ENCODE measurements around the gene MXD3. TPM values are rescaled to one million over a fixed set of nuclear protein-coding genes. Genes with fewer than 3 reads are reported as not detected.
"Not testable (repeated sequence)": the region's sequence is repeated elsewhere in the genome, so short reads cannot be mapped to it uniquely, and the experiment has no call there.

The MXD3 gene
- total RNA-seq, 2 donors from 2014 or later, result 5.4 to 6.1 TPM

DNA sequence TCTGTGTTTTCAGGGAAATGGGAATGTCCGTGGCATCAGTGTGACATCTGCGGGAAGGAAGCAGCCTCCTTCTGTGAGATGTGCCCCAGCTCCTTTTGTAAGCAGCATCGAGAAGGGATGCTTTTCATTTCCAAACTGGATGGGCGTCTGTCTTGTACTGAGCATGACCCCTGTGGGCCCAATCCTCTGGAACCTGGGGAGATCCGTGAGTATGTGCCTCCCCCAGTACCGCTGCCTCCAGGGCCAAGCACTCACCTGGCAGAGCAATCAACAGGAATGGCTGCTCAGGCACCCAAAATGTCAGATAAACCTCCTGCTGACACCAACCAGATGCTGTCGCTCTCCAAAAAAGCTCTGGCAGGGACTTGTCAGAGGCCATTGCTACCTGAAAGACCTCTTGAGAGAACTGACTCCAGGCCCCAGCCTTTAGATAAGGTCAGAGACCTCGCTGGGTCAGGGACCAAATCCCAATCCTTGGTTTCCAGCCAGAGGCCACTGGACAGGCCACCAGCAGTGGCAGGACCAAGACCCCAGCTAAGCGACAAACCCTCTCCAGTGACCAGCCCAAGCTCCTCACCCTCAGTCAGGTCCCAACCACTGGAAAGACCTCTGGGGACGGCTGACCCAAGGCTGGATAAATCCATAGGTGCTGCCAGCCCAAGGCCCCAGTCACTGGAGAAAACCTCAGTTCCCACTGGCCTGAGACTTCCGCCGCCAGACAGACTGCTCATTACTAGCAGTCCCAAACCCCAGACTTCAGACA, 17.7 kb downstream of the MXD3 start:
- peak; percentile 69 for DNase-seq (ENCODE audit: low spot score)
- intact Hi-C loops (cut with DNase I), result no loop called here

DNA sequence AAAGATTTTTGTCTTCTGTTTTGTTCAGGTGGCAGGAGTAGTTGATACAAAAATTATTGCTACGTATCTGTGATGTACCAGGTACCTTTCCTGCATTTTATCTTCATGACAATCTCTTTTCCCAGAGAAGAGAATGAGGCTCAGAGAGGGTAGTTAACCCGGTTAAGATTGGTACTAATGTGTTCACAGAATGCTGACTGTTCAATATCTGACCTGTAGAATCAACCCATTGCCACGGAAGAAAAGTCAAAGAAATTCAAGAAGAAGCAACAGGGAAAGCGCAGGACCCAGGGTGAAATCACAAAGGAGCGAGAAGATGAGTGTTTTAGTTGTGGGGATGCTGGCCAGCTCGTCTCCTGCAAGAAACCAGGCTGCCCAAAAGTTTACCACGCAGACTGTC, 20.0 kb downstream of the MXD3 start:
- DNase-seq (ENCODE audit: low spot score), result no peak
- intact Hi-C loops (cut with DNase I), result no loop called here

DNA sequence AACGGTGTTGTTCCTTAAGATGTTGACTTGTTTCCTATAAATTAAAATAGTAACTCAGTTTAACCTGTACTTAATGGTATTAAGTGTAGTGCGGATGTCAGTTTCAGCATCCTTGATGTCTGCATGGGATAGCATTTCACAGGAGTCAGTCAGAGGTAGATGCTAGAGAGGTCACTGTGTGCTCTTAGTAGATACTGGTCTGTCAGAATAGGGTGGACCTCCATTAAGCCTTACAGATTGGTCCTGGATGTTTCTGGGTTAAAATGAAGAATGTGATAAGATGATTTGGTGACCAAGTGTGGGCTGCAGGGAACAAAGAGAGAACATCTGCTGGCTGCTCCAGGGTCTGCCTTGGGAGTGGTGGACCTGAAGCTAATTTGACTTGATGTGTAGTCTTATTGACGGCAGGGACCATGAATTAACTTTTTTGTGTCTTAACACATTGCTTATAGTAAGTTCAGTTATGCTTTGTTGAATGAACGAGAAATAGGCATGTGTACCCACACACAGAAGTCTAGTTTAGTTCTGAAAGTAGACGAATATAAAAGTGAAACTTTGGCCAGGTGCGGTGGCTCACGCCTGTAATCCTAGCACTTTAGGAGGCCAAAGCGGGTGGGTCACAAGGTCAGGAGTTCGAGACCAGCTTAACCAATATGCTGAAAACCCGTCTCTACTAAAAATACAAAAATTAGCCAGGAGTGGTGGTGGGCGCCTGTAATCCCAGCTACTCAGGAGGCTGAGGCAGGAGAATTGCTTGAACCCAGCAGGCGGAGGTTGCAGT, 20.7 kb downstream of the MXD3 start:
- no peak for DNase-seq (ENCODE audit: low spot score)
- intact Hi-C loops (cut with DNase I), result no loop called here

DNA sequence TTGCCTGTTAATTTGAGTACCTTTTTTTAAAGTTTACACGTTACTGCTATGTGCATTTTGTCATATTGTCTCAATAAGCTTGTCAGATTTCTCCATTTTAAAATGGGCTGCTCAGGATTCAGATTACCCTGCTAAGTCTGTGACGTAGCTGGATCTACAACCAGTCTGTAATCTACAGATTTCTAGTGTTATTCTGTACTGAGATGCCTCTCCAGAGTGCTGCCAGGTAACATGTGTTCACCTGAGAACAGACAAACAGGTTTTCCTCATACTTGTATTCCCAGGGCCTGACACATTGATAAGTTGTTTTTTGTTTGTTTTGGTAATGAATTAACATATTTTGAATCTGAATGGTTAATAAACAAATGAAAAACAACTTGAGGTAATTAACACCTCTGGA, 23.5 kb downstream of the MXD3 start:
- intact Hi-C loops (cut with DNase I), result no loop called here
- DNase-seq (ENCODE audit: low spot score), result no peak

DNA sequence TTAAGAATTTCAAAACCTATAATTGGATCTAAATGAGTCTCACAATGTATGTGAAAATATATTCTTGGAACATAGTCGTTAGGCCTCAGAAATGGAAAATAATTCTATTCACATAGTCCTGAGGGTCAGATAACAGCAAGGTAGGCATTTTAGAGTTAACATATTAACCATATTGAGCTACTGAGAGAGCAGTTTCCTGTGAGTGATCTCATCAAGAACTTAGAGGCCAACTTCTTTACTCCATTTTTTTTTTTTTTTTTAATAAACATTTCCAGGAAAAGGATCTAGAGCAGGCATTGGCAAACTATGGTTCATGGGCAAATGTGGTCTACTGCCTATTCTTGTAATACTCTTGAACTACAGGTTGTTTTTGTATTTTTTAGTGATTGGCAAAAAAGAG, 34.8 kb downstream of the MXD3 start:
- DNase-seq (ENCODE audit: low spot score), result no peak
- intact Hi-C loops (cut with DNase I), result no loop called here

DNA sequence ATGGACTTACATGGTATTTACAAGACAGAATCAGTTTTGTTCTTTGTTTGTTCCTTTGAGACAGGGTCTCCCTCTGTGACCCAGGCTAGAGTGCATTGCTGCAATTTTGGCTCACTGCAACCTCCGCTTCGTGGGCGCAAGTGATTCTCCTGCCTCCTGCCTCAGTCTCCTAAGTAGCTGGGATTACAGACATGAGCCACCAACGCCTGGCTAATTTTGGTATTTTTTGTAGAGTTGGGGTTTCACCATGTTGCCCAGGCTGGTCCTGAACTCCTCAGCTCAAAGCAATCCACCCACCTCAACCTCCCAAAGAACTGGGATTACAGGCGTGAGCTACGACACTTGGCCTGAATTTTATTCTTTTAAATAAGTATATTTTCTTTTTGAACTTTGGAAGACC, 35.8 kb downstream of the MXD3 start:
- no peak for DNase-seq (ENCODE audit: low spot score)
- intact Hi-C loops (cut with DNase I), result no loop called here

DNA sequence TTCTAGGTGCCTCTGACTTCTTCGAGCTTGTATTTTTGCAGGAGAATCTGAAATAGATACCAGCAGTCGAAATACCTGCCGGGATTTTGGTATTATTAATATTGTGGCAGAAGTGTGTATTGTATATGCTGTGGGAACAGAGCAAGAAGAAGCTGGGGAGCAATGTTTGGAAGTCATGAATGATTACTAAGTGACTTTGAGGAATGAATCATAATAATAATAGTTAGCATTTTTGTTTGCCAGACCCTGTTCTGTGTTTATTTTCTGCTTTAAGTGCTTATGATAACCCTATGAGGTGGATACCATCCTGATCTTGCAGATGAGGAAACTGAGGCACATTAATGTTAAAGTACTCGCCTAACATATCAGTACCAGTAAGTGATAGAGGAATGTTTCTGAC, 40.6 kb downstream of the MXD3 start:
- intact Hi-C loops (cut with DNase I), result no loop called here
- no peak for DNase-seq (ENCODE audit: low spot score)

DNA sequence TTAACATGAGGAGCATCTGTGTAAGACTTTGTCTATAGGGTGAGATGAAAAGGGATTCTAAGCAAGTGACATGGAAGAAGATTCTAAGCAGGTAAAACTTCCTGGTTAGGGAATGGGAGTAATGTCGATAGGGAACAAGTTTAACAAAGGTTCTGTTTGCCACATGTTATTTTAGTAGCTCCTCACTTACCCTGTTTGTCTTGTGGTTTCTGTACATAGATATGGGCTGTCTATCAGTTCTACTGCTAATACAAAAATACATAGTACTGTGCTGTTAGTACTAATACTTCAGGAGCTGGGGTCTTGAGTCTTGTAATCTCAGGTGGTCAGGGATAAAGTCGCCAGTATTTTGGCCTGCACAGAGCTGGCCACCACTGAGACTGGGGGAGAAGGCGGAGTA, 41.0 kb downstream of the MXD3 start:
- intact Hi-C loops (cut with DNase I), result no loop called here
- no peak for DNase-seq (ENCODE audit: low spot score)

DNA sequence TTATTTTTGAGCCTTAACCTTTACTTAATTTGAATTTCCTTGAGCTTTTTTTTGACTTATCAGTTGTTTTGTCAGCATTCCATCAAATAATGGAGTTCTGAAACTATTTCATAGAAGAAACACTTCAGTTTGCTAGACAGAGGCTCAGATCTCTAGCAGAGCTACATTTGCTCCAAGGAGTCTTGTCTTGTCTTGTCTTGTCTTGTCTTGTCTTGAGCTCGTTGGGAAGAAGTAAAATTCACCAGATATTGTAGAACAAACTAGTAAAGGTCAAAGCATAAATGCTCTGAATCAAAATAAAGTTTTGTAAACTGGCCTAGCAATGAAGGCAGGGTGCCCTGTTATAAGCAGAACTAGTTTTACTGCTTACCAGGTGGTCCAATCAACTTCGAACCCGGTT, 41.7 kb downstream of the MXD3 start:
- intact Hi-C loops (cut with DNase I), result loop anchor here in 1 of 2 donors (1.0 kb wide), 1 partner anchor 19 kb away; no protein-coding TSS in a partner anchor
- DNase-seq (ENCODE audit: low spot score), result no peak

DNA sequence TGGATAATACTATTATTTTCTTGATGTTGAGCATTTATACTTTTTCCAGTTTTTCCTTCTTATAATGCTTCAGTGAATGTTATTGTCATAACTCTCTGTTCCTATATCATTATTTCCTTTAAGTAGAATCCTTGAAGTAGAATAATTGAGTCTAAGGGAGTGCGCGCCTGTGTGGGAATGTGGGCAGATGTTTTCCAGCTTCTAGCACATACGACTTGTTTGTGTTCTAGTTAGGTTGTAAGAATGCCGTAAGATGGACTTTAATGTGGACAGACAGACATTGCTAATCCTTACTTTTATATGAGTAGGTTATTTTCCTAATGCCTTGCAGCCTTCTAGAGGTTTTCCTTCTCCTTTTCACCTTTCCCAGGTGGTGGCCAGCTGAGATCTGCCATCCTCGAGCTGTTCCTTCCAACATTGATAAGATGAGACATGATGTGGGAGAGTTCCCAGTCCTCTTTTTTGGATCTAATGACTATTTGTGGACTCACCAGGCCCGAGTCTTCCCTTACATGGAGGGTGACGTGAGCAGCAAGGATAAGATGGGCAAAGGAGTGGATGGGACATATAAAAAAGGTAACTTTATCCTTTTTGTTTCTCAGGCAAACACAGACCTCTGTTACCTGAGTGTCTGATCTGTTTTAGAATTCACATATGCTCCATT, 42.3 kb downstream of the MXD3 start:
- no peak for DNase-seq (ENCODE audit: low spot score)
- intact Hi-C loops (cut with DNase I), result loop anchor here in 1 of 2 donors (1.0 kb wide), 1 partner anchor 18 kb away; no protein-coding TSS in a partner anchor

DNA sequence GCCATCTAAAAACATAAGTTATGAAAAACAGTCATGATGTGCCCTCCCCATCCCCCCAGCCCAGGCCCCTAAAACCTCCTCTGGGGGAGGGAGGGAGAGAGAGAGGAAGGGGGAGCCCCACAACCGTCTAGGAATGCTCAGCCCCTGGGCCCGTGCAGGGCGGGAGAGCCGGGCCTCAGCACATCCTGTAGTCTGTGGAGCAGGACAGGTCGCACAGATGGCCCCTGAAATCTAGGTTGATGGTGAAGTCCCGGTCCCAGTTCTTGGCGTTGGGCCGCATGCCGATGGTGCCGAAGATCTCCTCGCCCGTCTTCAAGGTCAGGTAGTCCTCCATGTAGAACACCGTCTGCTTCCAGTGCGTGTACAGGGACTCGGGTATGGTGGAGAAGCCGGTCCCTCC, 46.3 kb downstream of the MXD3 start:
- no peak for DNase-seq (ENCODE audit: low spot score)
- intact Hi-C loops (cut with DNase I), result no loop called here

DNA sequence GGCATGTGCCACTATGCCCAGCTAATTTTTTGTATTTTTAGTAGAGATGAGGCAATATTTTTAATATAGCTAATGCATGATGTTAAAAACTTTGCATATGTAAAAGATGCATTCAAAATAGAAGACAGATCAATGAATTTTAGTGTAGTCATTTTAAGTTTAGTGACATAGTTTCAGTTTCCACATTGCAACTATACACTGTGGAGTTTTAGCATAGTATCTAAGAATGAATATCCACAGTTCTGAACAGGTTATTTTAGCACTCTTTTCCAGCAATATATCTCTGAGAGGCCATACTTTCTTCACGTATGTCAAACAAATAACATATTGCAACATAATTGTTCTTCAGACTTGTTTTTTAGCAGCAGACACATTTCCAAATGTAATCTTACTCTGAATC, 47.5 kb downstream of the MXD3 start:
- intact Hi-C loops (cut with DNase I), result no loop called here
- DNase-seq (ENCODE audit: low spot score), result no peak

DNA sequence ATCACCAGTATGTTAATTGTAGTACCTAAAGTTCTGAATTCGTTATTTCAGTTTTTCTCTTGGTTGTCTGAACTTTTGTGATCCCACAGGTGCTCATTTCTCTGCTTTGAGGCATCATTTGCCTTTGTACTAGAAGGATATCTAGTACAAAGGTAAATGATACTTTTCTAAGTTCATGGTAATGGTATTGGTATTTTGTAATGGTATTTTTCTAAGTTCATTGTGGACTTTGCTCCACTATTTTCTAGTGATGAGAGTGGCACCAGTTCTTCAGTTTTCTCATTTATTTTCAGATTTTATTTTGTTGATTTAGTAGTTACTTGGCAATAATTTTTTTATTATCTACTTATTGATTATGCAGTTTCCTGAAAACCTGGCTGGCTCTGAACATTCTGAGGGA, 50.2 kb downstream of the MXD3 start:
- no peak for DNase-seq (ENCODE audit: low spot score)
- intact Hi-C loops (cut with DNase I), result no loop called here

DNA sequence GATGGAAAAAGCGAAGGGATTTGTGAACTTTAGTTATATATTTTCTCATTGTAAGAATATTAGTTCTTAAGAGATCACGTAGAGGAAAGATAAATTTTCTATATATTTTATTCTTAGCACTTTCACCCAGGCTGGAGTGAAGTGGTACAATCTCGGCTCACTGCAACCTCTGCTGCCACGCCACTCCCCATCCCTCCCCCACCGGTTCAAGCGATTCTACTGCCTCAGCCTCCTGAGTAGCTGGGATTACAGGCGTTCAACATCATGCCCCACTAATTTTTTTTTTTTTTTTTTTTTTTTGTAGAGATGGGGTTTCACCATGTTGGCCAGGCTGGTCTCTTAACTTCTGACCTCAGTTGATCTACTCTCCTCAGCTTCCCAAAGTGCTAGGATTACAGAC, 50.7 kb downstream of the MXD3 start:
- intact Hi-C loops (cut with DNase I), result no loop called here
- no peak for DNase-seq (ENCODE audit: low spot score)

DNA sequence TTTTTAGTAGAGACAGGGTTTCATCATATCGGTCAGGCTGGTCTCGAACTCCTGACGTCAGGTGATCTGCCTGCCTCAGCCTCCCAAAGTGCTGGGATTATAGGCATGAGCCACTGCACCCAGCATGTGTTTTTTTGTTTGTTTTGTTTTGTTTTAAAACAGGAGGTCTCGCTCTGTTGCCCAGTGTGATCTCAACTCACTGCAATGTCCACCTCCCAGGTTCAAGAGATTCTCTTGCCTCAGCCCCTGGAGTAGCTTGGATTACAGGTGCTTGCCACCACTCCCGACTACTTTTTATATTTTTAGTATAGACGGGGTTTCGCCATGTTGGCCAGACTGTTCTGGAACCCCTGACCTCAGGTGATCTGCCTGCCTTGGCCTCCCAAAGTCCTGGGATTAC, 53.0 kb downstream of the MXD3 start:
- DNase-seq (ENCODE audit: low spot score); intact Hi-C loops (cut with DNase I): not testable (repeated sequence)

Other genes with a start within 250 kb of the MXD3 start
- gene FGFR4, start 225.0 kb downstream of the MXD3 start, total RNA-seq, result 1 to 10 TPM; 1.0 to 1.5 TPM
- 10 to 100 TPM; 60.5 to 67.6 TPM for gene NSD1, start 178.1 kb downstream of the MXD3 start, total RNA-seq
- 10 to 100 TPM; 17.4 to 18.6 TPM for gene RAB24, start 8.2 kb downstream of the MXD3 start, total RNA-seq
- 10 to 100 TPM; 81.8 to 91.9 TPM for gene PRELID1, start 8.1 kb downstream of the MXD3 start, total RNA-seq
- 10 to 100 TPM; 72.4 to 95.7 TPM for gene LMAN2, start 39.8 kb upstream of the MXD3 start, total RNA-seq
- gene RGS14, start 46.0 kb upstream of the MXD3 start, total RNA-seq, result 10 to 100 TPM; 11.3 to 13.4 TPM
- gene SLC34A1, start 72.5 kb upstream of the MXD3 start, total RNA-seq, result not detected
- not detected for gene PFN3, start 88.8 kb upstream of the MXD3 start, total RNA-seq
- gene F12, start 97.7 kb upstream of the MXD3 start, total RNA-seq, result under 1 TPM; 0.38 to 0.93 TPM
- 10 to 100 TPM; 22.9 to 28.2 TPM for gene GRK6, start 114.8 kb upstream of the MXD3 start, total RNA-seq
- 1 to 10 TPM in 1 of 2 donors, under 1 TPM in 1; 0.79 to 2.0 TPM for gene PRR7, start 134.9 kb upstream of the MXD3 start, total RNA-seq
- 100 to 1,000 TPM in 1 of 2 donors, 10 to 100 TPM in 1; 94.9 to 121 TPM for gene DBN1, start 161.7 kb upstream of the MXD3 start, total RNA-seq
- gene PDLIM7, start 185.7 kb upstream of the MXD3 start, total RNA-seq, result 100 to 1,000 TPM; 448 to 580 TPM
- 10 to 100 TPM in 1 of 2 donors, 1 to 10 TPM in 1; 8.0 to 19.2 TPM for gene DOK3, start 197.9 kb upstream of the MXD3 start, total RNA-seq
- gene DDX41, start 205.1 kb upstream of the MXD3 start, total RNA-seq, result 10 to 100 TPM; 52.1 to 52.6 TPM
- gene FAM193B, start 242.7 kb upstream of the MXD3 start, total RNA-seq, result 10 to 100 TPM; 33.6 to 36.5 TPM

Measured in posterior vena cava (tissue), 2 donors.